Measurements from ENCODE around the gene GCNT1. TPM values are rescaled to one million over a fixed set of nuclear protein-coding genes. Genes with fewer than 3 reads are reported as not detected.
A peak's percentile ranks its signal among the peaks of the same experiment; 100 is the strongest.

Gene GCNT1
- total and polyA plus RNA-seq, 2 of the 13 experiments (the other 11 are each of a cell fraction or from before 2014, with no cell fraction given) = 0.55 to 1.7 TPM

DNA sequence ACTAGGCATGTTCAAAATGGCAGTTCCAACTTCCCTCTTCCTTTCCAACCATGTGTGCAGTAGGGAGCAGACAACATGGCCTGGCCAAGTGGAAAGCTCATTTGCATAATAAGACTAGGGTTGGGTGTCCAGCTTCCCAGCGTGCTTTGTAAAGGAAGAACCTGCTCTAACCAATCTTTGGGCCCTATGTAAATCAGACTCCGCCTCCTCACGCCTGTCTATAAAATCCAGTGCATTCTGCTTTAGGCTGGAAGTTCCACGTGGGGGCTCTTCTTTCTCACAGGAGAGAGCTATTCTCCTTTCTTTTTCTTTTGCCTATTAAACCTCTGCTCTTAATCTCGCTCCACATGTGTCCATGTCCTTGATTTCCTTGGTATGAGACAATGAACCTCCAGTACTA lies 83.4 kb downstream of the GCNT1 start:
- WGBS (ENCODE audit: low lambda C conversion rate) = 57% methylated on average over 5 of the region's 5 CpGs
- Histone ChIP-seq H3K27ac (ENCODE audit: extremely low read length, insufficient read depth, low read length) (no peak overlapping the region), H3K4me1 (ENCODE audit: insufficient read depth, low read length) (peaks cover 13% of the 10 kb centered on the region), H3K36me3 (replicated peaks in 1 of 2; ENCODE audit: control insufficient read depth in 1 of 2, insufficient read depth in 2 of 2, low read length in 2 of 2) (no peaks in the 10 kb centered on the region), H2AFZ (ENCODE audit: low read length) (no peak overlapping the region), H3K27me3 (ENCODE audit: control insufficient read depth in 1 of 2, insufficient read depth in 2 of 2, low read length in 2 of 2) (no peaks in the 10 kb centered on the region), H3K4me2 (ENCODE audit: low read depth, low read length) (no peak overlapping the region), H3K9me3 (ENCODE audit: low read length) (no peaks in the 10 kb centered on the region), H4K20me1 (ENCODE audit: insufficient read depth, low read length) (no peaks in the 10 kb centered on the region), H3K4me3 (replicated peaks in 1 of 3; ENCODE audit: insufficient read depth in 1 of 3, low read depth in 2 of 3, low read length in 3 of 3) (no peak overlapping the region), H3K79me2 (ENCODE audit: insufficient read depth, low read length) (no peaks in the 10 kb centered on the region), H3K9ac (ENCODE audit: insufficient read depth, low read depth, low read length) (no peak overlapping the region)
- FAIRE-seq (no peak), DNase-seq (ENCODE audit: low spot score) (no peak), ATAC-seq (no peak)
- no TSS peak for BruUV-seq (replicated peaks)
- CTCF ChIA-PET (ENCODE audit: low intra/inter-chr PET ratio, low total read pairs) = no interaction called here
- no peak for TF ChIP-seq ZNF30 (CRISPR knock-in tag; IDR thresholded peaks at IDR 0.05)
- TF ChIP-seq TCF7 (IDR thresholded peaks at IDR 0.05; ENCODE audit: low read depth) = no peak
- in situ Hi-C loops (cut with HindIII; ENCODE audit: extremely low pct_ligation_motif_present, low pct_unique_long_range_greater_than_20kb) (no loop called here), intact Hi-C loops (cut with micrococcal nuclease; ENCODE audit: unreplicated experiment) (no loop called here)
- POLR2A ChIA-PET = no interaction called here

DNA sequence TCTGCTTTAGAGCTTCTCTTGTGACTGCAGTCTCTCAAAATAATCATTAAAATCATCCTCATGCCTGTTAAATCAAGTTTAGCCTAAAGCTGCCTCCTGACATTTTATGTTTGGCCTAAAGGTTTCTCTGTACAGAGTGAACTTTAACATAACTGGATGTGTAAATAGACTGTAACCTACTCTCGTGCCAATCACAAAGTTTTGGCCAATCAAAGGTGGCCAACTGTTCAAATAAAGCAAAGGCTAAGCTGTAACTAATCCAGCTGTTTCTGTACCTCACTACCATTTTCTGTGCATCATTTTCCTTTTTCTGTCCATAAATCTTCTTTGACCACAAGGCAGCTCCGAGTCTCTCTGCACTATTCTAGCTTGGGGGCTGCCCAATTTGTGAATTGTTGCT lies 86.2 kb downstream of the GCNT1 start:
- H3K9ac ChIP-seq (ENCODE audit: insufficient read depth, low read depth, low read length) = no peak overlapping the region
- H2AFZ ChIP-seq (ENCODE audit: low read length) = no peak overlapping the region
- H3K36me3 ChIP-seq (replicated peaks in 1 of 2; ENCODE audit: control insufficient read depth in 1 of 2, insufficient read depth in 2 of 2, low read length in 2 of 2) = no peaks in the 10 kb centered on the region
- H3K27ac ChIP-seq (ENCODE audit: extremely low read length, insufficient read depth, low read length) = no peak overlapping the region
- 2% methylated on average over 2 of the region's 2 CpGs for WGBS (ENCODE audit: low lambda C conversion rate)
- H3K4me1 ChIP-seq (ENCODE audit: insufficient read depth, low read length) = peaks cover 13% of the 10 kb centered on the region
- peak; percentile 72 for TF ChIP-seq PBX2 (CRISPR knock-in tag; IDR thresholded peaks at IDR 0.05)
- 0 out of 2 replicates have a peak, but pooled peaks have one; percentile 57 for TF ChIP-seq PPARG (CRISPR knock-in tag; conservative IDR thresholded peaks at IDR 0.05)
- TF ChIP-seq BHLHE40 (IDR thresholded peaks at IDR 0.05; ENCODE audit: low read length) = peak; percentile 48
- TF ChIP-seq FOXA3 (CRISPR knock-in tag; IDR thresholded peaks at IDR 0.05) = 0 out of 2 replicates have a peak, but pooled peaks have one; percentile 32
- TF ChIP-seq NFYC (CRISPR knock-in tag; IDR thresholded peaks at IDR 0.05) = peak; percentile 37; the same call in 1 of the 2 replicates
- TF ChIP-seq ZNF878 (CRISPR knock-in tag; IDR thresholded peaks at IDR 0.05) = no peak
- no peak for TF ChIP-seq ZNF724P (CRISPR knock-in tag; IDR thresholded peaks at IDR 0.05; ENCODE audit: borderline replicate concordance)
- H3K79me2 ChIP-seq (ENCODE audit: insufficient read depth, low read length) = no peaks in the 10 kb centered on the region
- H3K9me3 ChIP-seq (ENCODE audit: low read length) = no peaks in the 10 kb centered on the region
- no peaks in the 10 kb centered on the region for H3K27me3 ChIP-seq (ENCODE audit: control insufficient read depth in 1 of 2, insufficient read depth in 2 of 2, low read length in 2 of 2)
- DNase-seq (ENCODE audit: low spot score) = peak; percentile 14
- ChIA-PET POLR2A (no interaction called here), CTCF (ENCODE audit: low intra/inter-chr PET ratio, low total read pairs) (no interaction called here)
- peak; percentile 76 for ATAC-seq
- no peak overlapping the region for H3K4me3 ChIP-seq (replicated peaks in 1 of 3; ENCODE audit: insufficient read depth in 1 of 3, low read depth in 2 of 3, low read length in 3 of 3)
- intact Hi-C loops (cut with micrococcal nuclease; ENCODE audit: unreplicated experiment) = no loop called here
- in situ Hi-C loops (cut with HindIII; ENCODE audit: extremely low pct_ligation_motif_present, low pct_unique_long_range_greater_than_20kb) = no loop called here
- H4K20me1 ChIP-seq (ENCODE audit: insufficient read depth, low read length) = no peaks in the 10 kb centered on the region
- FAIRE-seq = peak; percentile 69
- BruUV-seq (replicated peaks) = no TSS peak
- H3K4me2 ChIP-seq (ENCODE audit: low read depth, low read length) = no peak overlapping the region
